Measurements from ENCODE around the gene NCEH1. TPM values are rescaled to one million over a fixed set of nuclear protein-coding genes. Genes with fewer than 3 reads are reported as not detected.

Gene NCEH1
- total and polyA plus RNA-seq, 2 of the 13 experiments (the other 11 are each of a cell fraction or from before 2014, with no cell fraction given) = 12.9 to 21.4 TPM

DNA sequence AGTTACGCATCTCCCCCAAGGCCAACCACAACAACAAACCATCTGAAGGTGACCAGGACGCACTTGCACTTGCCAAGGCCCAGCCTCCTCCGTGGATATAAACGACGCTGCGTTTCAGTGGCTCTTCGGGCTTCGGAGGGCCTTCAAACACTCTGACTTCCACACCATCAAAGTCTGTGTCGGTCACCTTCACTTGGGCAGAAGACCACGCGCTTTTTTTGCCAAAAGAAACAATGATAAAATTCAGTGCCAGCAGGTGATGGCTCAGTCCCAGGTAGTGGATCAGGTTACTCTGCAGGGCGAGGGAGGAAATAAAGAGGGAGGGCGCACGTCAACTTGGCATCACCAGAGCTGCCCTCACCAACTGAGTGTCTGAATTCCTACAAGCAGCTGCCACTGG is 63.0 kb downstream of the NCEH1 start:
- 90% methylated on average over 14 of the region's 14 CpGs for WGBS (ENCODE audit: low lambda C conversion rate)
- Histone ChIP-seq H3K27me3 (ENCODE audit: control insufficient read depth in 1 of 2, insufficient read depth in 2 of 2, low read length in 2 of 2) (no peaks in the 10 kb centered on the region), H3K4me1 (ENCODE audit: insufficient read depth, low read length) (no peaks in the 10 kb centered on the region), H2AFZ (ENCODE audit: low read length) (no peak overlapping the region), H3K79me2 (ENCODE audit: insufficient read depth, low read length) (no peaks in the 10 kb centered on the region), H3K9me3 (ENCODE audit: low read length) (no peaks in the 10 kb centered on the region), H3K36me3 (replicated peaks in 1 of 2; ENCODE audit: control insufficient read depth in 1 of 2, insufficient read depth in 2 of 2, low read length in 2 of 2) (peaks cover 6 to 19% of the 10 kb centered on the region in 2 experiments; a peak in 3 of 5 replicates), H3K27ac (ENCODE audit: extremely low read length, insufficient read depth, low read length) (no peak overlapping the region), H3K4me2 (ENCODE audit: low read depth, low read length) (no peak overlapping the region), H3K4me3 (replicated peaks in 1 of 3; ENCODE audit: insufficient read depth in 1 of 3, low read depth in 2 of 3, low read length in 3 of 3) (no peak overlapping the region), H4K20me1 (ENCODE audit: insufficient read depth, low read length) (no peaks in the 10 kb centered on the region; the same call in 1 of the 2 replicates), H3K9ac (ENCODE audit: insufficient read depth, low read depth, low read length) (no peak overlapping the region)
- in situ Hi-C loops (cut with HindIII; ENCODE audit: extremely low pct_ligation_motif_present, low pct_unique_long_range_greater_than_20kb) (no loop called here), intact Hi-C loops (cut with micrococcal nuclease; ENCODE audit: unreplicated experiment) (no loop called here)
- BruUV-seq (replicated peaks) = no TSS peak
- no peak for ATAC-seq
- no peak for DNase-seq (ENCODE audit: low spot score)
- POLR2A ChIA-PET = no interaction called here
- no peak for FAIRE-seq
- CTCF ChIA-PET (ENCODE audit: low intra/inter-chr PET ratio, low total read pairs) = no interaction called here
- TF ChIP-seq TAF15 (IDR thresholded peaks at IDR 0.05; ENCODE audit: low read depth, low read length, poor library complexity, severe bottlenecking) (no peak), PCBP1 (IDR thresholded peaks at IDR 0.05; ENCODE audit: borderline replicate concordance, low read depth, low read length) (no peak), CEBPB (IDR thresholded peaks at IDR 0.05; ENCODE audit: borderline replicate concordance, low read depth, low read length) (no peak), MEIS2 (CRISPR knock-in tag; IDR thresholded peaks at IDR 0.05) (no peak), ZNF703 (CRISPR knock-in tag; IDR thresholded peaks at IDR 0.05; ENCODE audit: borderline replicate concordance) (no peak), HNRNPK (IDR thresholded peaks at IDR 0.05; ENCODE audit: low read depth, low read length, poor library complexity, severe bottlenecking) (no peak), ARID3A (IDR thresholded peaks at IDR 0.05; ENCODE audit: low read depth, low read length) (no peak), ZNF7 (CRISPR knock-in tag; IDR thresholded peaks at IDR 0.05) (no peak), FOXP1 (IDR thresholded peaks at IDR 0.05) (no peak), FOXP1 (CRISPR knock-in tag; IDR thresholded peaks at IDR 0.05) (no peak), AGO2 (optimal IDR thresholded peaks at IDR 0.05; ENCODE audit: low read depth, low read length) (no peak), ZNF138 (CRISPR knock-in tag; IDR thresholded peaks at IDR 0.05; ENCODE audit: low read depth) (no peak), EED (CRISPR knock-in tag; IDR thresholded peaks at IDR 0.05) (no peak), RBM39 (IDR thresholded peaks at IDR 0.05; ENCODE audit: low read depth, low read length, poor library complexity, severe bottlenecking) (no peak)
- TF ChIP-seq, protein P1, sequence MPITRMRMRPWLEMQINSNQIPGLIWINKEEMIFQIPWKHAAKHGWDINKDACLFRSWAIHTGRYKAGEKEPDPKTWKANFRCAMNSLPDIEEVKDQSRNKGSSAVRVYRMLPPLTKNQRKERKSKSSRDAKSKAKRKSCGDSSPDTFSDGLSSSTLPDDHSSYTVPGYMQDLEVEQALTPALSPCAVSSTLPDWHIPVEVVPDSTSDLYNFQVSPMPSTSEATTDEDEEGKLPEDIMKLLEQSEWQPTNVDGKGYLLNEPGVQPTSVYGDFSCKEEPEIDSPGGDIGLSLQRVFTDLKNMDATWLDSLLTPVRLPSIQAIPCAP (CRISPR knock-in tag; IDR thresholded peaks at IDR 0.05; ENCODE audit: low read depth) = no peak
- TF ChIP-seq, protein P2, sequence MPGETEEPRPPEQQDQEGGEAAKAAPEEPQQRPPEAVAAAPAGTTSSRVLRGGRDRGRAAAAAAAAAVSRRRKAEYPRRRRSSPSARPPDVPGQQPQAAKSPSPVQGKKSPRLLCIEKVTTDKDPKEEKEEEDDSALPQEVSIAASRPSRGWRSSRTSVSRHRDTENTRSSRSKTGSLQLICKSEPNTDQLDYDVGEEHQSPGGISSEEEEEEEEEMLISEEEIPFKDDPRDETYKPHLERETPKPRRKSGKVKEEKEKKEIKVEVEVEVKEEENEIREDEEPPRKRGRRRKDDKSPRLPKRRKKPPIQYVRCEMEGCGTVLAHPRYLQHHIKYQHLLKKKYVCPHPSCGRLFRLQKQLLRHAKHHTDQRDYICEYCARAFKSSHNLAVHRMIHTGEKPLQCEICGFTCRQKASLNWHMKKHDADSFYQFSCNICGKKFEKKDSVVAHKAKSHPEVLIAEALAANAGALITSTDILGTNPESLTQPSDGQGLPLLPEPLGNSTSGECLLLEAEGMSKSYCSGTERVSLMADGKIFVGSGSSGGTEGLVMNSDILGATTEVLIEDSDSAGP (CRISPR knock-in tag; IDR thresholded peaks at IDR 0.05; ENCODE audit: borderline replicate concordance) = no peak
